ENCODE measurements around the gene SLC8B1.

The SLC8B1 gene

GRCh38 chr12:113318900-113319628, 15.8 kb downstream of the SLC8B1 start:
- DNase-seq = no peak

GRCh38 chr12:113318046-113318656, 16.8 kb downstream of the SLC8B1 start:
- DNase-seq = no peak

DNA sequence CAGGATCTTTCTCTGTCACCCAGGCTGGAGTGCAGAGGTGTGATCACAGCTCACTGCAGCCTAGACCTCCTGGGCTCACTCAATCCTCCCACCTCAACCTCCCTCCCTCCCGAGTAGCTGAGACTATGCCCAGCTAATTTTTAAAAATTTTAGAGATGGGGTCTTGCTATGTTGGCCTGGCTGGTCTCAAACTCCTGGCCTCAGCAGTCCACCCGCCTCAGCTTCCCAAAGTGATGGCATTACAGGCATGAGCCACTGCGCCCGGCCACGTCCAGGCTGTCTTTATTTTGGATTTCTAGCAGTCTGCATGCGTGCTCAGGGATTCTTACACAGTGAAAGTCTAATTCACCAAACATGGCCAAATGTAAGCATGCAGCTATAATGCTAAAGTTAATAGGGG, 17.8 kb downstream of the SLC8B1 start:
- no peak for DNase-seq

DNA sequence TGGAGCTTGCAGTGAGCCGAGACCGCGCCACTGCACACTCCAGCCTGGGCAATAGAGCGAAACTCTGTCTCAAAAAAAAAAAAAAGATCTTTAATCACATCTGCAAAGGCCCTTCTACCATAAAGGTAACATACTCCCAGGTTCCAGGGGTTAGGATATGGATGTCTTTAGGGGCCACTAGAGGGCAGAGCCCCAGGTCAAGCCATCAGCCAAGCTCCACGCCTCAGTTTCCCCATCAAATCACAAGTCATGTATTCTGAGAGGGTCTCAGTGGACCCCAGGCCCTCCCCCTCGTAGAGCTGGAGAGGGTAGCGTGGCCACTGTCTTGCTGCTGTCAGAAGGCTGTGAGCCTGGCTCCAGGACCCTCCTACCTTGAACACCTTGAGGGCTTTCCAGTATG, 18.8 kb downstream of the SLC8B1 start:
- no peak for DNase-seq

DNA sequence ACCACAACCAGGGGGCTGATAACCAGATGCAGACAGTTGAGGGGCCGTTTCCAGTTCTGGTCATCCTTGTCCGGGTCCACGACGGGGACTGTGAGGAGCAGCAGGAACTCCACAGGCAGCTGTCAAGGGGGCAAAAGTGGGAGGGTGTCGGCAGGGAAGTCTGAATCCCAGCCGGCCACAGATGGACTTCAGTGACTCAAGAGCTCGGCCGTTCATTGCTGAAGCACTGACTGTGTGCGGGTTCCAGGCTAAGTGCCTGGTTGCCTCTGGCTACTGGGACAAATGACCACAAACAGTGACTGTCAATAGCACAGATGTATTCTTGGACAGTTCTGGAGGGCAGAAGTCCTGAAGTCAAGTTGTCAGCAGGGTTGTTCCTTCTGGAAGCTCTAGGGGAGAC, 19.6 kb downstream of the SLC8B1 start:
- DNase-seq = no peak

DNA sequence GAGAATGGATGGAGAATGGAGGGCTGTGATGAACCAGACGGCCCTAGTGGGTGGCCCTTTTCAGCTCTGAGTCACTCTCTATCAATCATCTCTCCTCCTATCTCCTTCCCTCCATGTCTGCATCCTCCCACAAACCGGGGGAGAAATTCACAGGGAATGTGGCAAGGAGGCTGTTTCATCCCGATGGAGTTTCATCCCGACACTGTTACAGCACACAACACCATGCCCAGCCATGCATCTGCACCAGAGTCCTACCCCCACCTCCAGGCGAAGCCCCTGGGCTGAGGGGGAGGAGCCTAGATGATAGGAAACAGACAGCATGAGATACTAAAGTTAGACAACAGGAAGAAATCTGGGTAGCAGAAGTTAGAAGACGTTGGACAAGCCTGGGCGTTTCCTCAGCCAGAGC, 20.8 kb downstream of the SLC8B1 start:
- DNase-seq = no peak

- peak; percentile 61 for DNase-seq
These were observed 24.4 kb downstream of the SLC8B1 start for GRCh38 chr12:113310489-113310888.

DNA sequence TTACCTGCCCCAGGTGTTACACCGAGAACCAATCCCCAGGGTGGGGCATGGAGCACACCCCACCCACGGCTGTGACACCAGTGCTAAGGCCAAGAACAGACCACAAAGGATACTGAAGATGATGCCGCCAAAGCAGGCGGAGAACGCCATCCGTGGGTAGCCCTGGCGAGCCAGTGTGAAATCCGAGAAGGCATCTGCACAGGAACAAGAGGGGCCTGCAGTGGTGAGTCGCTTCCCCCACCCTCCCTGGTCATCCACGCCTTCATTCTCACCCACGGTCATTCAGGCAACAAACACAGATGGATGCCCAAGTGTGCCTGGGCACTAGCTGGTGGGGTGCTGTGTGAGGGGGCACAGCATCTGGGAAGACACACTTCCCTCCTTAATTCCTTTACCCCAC, 28.5 kb downstream of the SLC8B1 start:
- no peak for DNase-seq

GRCh38 chr12:113305281-113305856, 29.5 kb downstream of the SLC8B1 start:
- no peak for DNase-seq

DNA sequence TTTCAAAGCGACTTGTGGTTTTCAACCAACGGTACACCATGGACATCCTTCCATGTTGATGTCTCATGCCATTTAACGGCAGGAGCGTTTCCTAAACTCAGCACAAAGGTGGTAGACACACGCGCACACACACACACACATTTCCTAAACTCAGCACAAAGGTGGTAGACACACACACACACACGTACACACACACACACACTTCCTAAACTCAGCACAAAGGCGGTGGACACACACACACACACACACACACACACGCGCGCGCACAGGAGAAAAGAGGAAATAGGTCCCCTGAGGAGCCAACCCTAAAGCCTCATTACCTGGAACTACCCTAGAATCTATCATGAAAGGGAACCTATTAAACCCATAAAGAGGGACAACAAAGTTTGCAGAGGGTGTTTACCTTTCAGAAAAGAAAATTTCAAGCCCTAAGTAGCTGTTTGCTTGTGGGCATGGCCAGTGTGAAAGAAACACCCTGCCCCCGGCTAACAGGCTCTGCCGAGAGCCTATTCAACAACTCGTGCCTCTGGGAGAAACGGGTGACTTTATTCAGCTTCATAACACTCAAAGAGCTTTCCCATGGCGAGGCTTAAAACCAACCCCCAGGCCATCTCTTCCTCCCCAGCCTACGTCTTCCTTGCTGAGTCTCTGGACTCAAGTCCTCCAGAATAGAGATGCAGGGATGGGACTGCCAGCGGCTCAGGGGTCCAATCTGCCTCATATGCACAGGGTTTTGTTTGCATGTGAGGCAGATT, 31.8 kb downstream of the SLC8B1 start:
- no peak for DNase-seq

- no peak for DNase-seq
These were observed 32.4 kb downstream of the SLC8B1 start for GRCh38 chr12:113302466-113302865.

DNA sequence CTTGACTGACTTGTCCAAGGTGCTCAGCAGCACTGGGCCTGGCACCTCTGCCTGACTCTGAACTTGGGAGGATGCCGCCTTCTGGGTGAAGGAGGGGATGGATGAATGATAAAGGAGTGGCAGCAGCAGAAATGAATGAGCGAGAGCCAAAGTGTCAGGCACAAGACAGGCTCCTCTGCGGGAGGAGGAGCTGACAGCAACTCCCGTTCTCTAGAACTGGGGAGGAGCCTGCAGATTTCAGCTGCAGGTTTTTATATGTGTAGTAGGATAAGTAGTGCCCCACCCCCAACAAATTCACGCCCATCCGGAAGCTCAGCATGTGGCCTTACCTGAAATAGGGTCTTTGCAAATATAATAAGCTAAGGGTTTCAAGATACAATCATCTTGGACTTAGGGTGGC, 33.1 kb downstream of the SLC8B1 start:
- no peak for DNase-seq

GRCh38 chr12:113299619-113300237, 35.2 kb downstream of the SLC8B1 start:
- DNase-seq = peak; percentile 25

DNA sequence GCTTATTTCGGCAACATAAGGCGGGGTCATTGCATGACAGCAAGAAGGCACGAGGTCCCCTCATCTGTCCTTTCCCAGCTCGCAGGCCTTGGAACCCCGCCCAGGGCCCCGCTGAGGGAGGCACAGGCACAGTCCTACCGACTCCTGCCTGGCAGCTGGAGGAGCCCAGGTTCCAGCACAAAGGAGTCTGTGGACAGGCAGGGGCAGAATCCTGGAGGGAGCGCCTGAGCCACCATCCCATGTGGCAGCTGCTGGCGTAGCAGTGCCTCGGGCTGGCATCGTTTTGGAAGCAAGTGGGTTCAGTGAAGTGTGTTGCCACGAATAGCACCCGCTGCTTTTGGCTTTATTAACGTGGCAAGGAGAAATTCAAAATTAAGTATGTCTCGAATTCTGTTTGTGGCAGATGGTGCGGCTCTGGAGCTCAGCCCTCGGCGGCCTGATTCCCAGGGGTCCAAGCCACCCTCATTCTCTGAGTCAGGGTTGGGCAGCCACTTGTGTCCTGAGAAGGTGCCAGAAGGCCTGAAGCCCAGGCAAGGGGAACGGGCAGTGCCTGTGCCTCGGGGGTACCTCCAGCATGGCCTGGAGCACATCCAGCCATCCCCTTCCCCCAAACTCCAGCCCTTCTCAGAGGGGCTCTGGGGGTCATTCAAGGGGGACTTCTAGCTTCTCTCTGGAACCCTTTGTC, 35.9 kb downstream of the SLC8B1 start:
- DNase-seq = peak; percentile 56

GRCh38 chr12:113298472-113298817, 36.5 kb downstream of the SLC8B1 start:
- DNase-seq = no peak

GRCh38 chr12:113297621-113298471, 37.1 kb downstream of the SLC8B1 start:
- no peak for DNase-seq

GRCh38 chr12:113297214-113297587, 37.7 kb downstream of the SLC8B1 start:
- no peak for DNase-seq

- DNase-seq = no peak
These were observed 38.2 kb downstream of the SLC8B1 start for GRCh38 chr12:113296557-113297213.

GRCh38 chr12:113295886-113296556, 38.9 kb downstream of the SLC8B1 start:
- no peak for DNase-seq

DNA sequence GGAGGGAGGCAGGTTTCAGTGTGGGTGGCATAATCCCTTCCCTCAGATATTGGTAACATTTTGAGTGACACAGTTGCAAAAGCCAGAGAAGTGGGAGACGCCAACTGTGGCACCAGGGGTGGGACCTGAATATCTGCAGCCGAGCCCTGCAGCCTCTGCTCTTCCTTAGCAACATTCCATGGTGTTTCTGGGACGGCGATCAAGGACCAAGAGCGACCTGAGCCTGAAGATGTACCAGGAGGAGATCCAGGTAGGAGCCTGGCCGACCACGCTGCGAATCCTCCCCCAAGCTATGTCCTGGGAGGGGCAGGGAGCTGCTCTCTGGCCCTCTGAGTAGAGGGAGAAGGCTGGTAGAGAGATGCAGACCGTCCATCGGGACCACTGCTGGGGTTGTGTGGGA, 41.8 kb downstream of the SLC8B1 start:
- DNase-seq = no peak

DNA sequence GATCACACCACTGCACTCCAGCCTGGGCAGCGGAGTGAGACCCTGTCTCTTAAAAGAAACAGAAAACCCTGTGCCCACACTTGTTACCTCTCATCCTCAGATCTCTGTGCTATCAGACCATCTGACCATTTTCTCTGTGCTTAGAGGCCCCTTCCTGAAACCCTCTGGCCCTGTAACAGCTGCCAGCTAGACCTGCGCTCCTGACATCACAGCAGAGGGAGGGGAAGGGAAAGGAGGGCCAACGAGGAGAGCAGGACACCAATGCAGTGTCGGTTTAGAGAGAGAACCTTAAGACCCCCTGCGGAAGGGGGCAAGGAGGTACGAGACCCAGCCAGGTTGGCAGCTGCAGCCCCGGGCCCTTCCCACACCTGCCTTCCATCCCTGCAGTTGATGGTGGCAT, 42.4 kb downstream of the SLC8B1 start:
- DNase-seq = no peak

Measured in hematopoietic multipotent progenitor cell treated with erythropoietin and hydrocortisone succinate and interleukin-3 and kit ligand, for 8 days (in vitro differentiated cells).